Activated CD8-positive, alpha-beta T cell treated with anti-CD3 and anti-CD28 coated beads for 36 hours (primary cell): ENCODE results near the gene GAPDHS. TPM values are rescaled to one million over a fixed set of nuclear protein-coding genes. Genes with fewer than 3 reads are reported as not detected.
A peak's percentile ranks its signal among the peaks of the same experiment; 100 is the strongest.

ENCODE experiments used
- ATAC-seq: fragments of 200-7000 bp; cut with Tn5 transposase; one replicate; pipeline ENCODE4 v1.10.0; 2021; ENCODE audit warnings: mild to moderate bottlenecking, moderate library complexity
- CTCF ChIA-PET: fragments of 350-600 bp; sonication (Branson Sonifier 250); formaldehyde crosslinking; loops from one replicate; lab custom pipeline; 2021; ENCODE audit warnings: antibody characterized with exemption; lab: Charles Lee
- POLR2A ChIA-PET: fragments of 350-600 bp; sonication (Branson Sonifier 250); formaldehyde crosslinking; loops from one replicate; lab custom pipeline; 2021; ENCODE audit warnings: antibody characterized with exemption; lab: Charles Lee
- DNase-seq: peaks from one replicate; pipeline ENCODE4 v3.0.0-alpha.2; 2020
- H3K27ac Mint-ChIP-seq: one replicate; pipeline ENCODE4 v1.8.0; 2021; ENCODE audit warnings: mild to moderate bottlenecking, mixed read lengths
- H3K27me3 Mint-ChIP-seq: one replicate; pipeline ENCODE4 v1.8.0; 2021; ENCODE audit warnings: mixed read lengths
- H3K36me3 Mint-ChIP-seq: one replicate; pipeline ENCODE4 v1.8.0; 2021; ENCODE audit warnings: low read depth, mixed read lengths
- H3K4me1 Mint-ChIP-seq: one replicate; pipeline ENCODE4 v1.8.0; 2021; ENCODE audit warnings: low read depth, mixed read lengths
- H3K4me3 Mint-ChIP-seq: one replicate; pipeline ENCODE4 v1.8.0; 2021; ENCODE audit warnings: mild to moderate bottlenecking, moderate library complexity, mixed read lengths
- H3K9me3 Mint-ChIP-seq: one replicate; pipeline ENCODE4 v1.8.0; 2021; ENCODE audit warnings: mixed read lengths
- intact Hi-C: fragments of 100-400 bp; cut with micrococcal nuclease; formaldehyde crosslinking; loops from one replicate; pipeline ENCODE4 v1.10.0; 2022
- total RNA-seq, 2 experiments: library from RNA; stranded (reverse); gene quantifications; one replicate each; pipeline ENCODE4 v1.2.3, GENCODE V29; 2021
- TF ChIP-seq, protein P1 (sequence below): fragments of 200-600 bp; IDR thresholded peaks from one replicate; pipeline ENCODE4 v1.8.0; 2022; ENCODE audit warnings: antibody characterized with exemption, mild to moderate bottlenecking

Gene GAPDHS
- total RNA-seq, 2 experiments from 2014 or later, result not detected

GRCh38 chr19:35495107-35496064, 37.9 kb upstream of the GAPDHS start:
- intact Hi-C loops, result loop anchor here (2.0 kb wide), 1 partner anchor 143 kb away; no protein-coding TSS in a partner anchor
- H3K36me3 Mint-ChIP-seq, result no peaks in the 10 kb centered on the region
- no peak overlapping the region for H3K27ac Mint-ChIP-seq
- peaks cover 5% of the 10 kb centered on the region for H3K27me3 Mint-ChIP-seq
- DNase-seq (peak; percentile 84), ATAC-seq (peak; percentile 100)
- H3K4me3 Mint-ChIP-seq, result no peak overlapping the region
- peaks cover 8% of the 10 kb centered on the region for H3K4me1 Mint-ChIP-seq
- TF ChIP-seq, protein P1, sequence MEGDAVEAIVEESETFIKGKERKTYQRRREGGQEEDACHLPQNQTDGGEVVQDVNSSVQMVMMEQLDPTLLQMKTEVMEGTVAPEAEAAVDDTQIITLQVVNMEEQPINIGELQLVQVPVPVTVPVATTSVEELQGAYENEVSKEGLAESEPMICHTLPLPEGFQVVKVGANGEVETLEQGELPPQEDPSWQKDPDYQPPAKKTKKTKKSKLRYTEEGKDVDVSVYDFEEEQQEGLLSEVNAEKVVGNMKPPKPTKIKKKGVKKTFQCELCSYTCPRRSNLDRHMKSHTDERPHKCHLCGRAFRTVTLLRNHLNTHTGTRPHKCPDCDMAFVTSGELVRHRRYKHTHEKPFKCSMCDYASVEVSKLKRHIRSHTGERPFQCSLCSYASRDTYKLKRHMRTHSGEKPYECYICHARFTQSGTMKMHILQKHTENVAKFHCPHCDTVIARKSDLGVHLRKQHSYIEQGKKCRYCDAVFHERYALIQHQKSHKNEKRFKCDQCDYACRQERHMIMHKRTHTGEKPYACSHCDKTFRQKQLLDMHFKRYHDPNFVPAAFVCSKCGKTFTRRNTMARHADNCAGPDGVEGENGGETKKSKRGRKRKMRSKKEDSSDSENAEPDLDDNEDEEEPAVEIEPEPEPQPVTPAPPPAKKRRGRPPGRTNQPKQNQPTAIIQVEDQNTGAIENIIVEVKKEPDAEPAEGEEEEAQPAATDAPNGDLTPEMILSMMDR, result peak; percentile 98
- POLR2A ChIA-PET, result interaction anchor here (1.0 kb wide), 1 partner anchor 143 kb away, joined by 3 read pairs; no protein-coding TSS in a partner anchor
- no peaks in the 10 kb centered on the region for H3K9me3 Mint-ChIP-seq
- CTCF ChIA-PET, result interaction anchor here (0.6 to 5.2 kb wide), 52 partner anchors 10 to 443 kb away, joined by 3 to 45 read pairs (median 4); partner anchors contain the start of genes FFAR1 and FFAR3

DNA sequence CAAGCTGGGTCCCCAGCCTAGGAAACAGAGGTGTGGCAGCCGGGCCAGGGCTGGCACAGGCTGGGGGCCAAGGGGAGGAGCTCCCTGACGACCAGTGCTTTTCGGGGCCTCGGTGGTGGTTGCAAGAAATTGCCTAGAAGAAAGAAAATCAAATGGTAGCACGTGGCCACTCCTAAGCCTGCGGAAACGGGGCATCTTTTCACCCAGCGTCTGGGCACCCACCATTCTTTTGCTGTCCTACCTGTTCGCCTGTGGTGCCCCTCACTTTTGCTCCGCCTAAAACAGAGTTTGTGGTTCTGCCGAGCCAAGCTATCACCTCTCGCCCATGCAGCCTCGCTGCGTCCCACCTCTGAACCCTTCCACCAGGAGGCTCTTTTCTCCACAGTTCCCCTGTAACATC, 35.9 kb upstream of the GAPDHS start:
- CTCF ChIA-PET, result interaction anchor here (1.2 to 5.2 kb wide), 5 partner anchors 8 to 150 kb away, joined by 3 to 45 read pairs (median 5); partner anchors contain the start of gene FFAR1
- no peaks in the 10 kb centered on the region for H3K36me3 Mint-ChIP-seq
- H3K4me1 Mint-ChIP-seq, result peaks cover 8% of the 10 kb centered on the region
- no peaks in the 10 kb centered on the region for H3K9me3 Mint-ChIP-seq
- no peak for ATAC-seq
- peaks cover 2% of the 10 kb centered on the region for H3K27me3 Mint-ChIP-seq
- POLR2A ChIA-PET, result no interaction called here
- no peak for DNase-seq
- TF ChIP-seq, protein P1, result no peak
- H3K27ac Mint-ChIP-seq, result no peak overlapping the region
- intact Hi-C loops, result no loop called here
- H3K4me3 Mint-ChIP-seq, result no peak overlapping the region

- intact Hi-C loops, result no loop called here
- H3K36me3 Mint-ChIP-seq, result no peaks in the 10 kb centered on the region
- POLR2A ChIA-PET, result no interaction called here
- H3K4me1 Mint-ChIP-seq, result peaks cover 8% of the 10 kb centered on the region
- peaks cover 3% of the 10 kb centered on the region for H3K27me3 Mint-ChIP-seq
- ATAC-seq (no peak), DNase-seq (no peak)
- no peaks in the 10 kb centered on the region for H3K9me3 Mint-ChIP-seq
- CTCF ChIA-PET, result interaction anchor here (1.5 to 5.2 kb wide), 3 partner anchors 8 to 11 kb away, joined by 4 to 45 read pairs (median 5); no protein-coding TSS in a partner anchor
- no peak overlapping the region for H3K27ac Mint-ChIP-seq
- TF ChIP-seq, protein P1, result no peak
- no peak overlapping the region for H3K4me3 Mint-ChIP-seq
These were observed 35.0 kb upstream of the GAPDHS start for GRCh38 chr19:35498220-35498619.

DNA sequence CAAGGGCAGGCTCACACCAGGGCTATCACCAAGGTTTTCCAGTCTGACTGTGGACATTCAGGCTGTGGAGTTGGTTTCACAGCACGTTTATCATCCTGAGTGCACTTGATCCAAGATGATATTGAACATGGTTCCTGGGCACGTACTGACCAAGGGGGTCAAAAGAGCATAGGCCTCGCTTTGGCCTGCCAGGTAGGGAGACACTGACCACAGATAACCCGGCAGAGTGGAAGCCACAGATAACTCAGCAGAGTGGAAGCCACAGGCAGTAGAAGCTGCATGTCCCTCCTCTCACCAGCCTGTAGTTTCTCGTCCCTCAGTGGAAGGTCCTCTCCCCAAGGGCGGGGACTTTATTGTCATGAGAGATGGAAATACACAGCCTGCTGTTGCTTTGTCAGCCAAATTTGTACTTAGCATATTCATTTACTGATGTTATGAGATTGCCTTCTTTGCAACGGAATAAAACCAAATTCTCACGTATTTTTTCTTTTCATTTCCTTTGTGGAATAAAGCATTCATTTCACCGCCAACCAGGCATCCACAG, 34.2 kb upstream of the GAPDHS start:
- ChIA-PET CTCF (no interaction called here), POLR2A (no interaction called here)
- no peaks in the 10 kb centered on the region for H3K9me3 Mint-ChIP-seq
- TF ChIP-seq, protein P1, result no peak
- H3K27me3 Mint-ChIP-seq, result peaks cover 2% of the 10 kb centered on the region
- intact Hi-C loops, result no loop called here
- H3K27ac Mint-ChIP-seq, result no peak overlapping the region
- peaks cover 8% of the 10 kb centered on the region for H3K4me1 Mint-ChIP-seq
- no peak for DNase-seq
- no peak overlapping the region for H3K4me3 Mint-ChIP-seq
- ATAC-seq, result no peak
- H3K36me3 Mint-ChIP-seq, result no peaks in the 10 kb centered on the region
